GM19193 (cell line): ENCODE results near the gene STRADA.

ENCODE experiments used
- POLR2A ChIP-seq: IDR thresholded peaks from 4 replicates; pipeline ENCODE4 v1.6.1; 2011; ENCODE audit not compliant: insufficient read depth, insufficient read length; ENCODE audit errors: extremely low read depth

Gene STRADA

DNA sequence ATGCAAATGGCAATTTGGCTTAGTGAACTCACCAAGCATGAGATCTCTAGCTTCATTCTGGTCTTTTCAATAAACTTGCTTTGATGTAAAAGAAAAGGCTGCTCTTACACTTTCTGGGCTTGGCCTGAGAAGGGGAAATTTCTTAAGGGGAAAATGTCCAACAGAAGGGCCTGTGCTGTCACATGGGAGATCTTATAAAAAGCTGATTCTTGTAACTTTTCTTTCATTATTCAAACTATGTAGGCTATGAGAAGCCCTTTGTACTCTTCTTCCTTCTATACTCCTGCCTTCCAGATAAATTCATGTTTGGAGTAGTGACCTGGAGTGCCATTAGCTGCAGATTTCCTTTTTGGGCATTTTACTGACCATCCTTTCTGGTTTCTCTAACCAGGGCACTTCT, 58.6 kb downstream of the STRADA start:
- TF ChIP-seq POLR2A = no peak

GRCh38 chr17:63682441-63682840, 59.2 kb downstream of the STRADA start:
- TF ChIP-seq POLR2A = no peak

GRCh38 chr17:63681530-63681929, 60.1 kb downstream of the STRADA start:
- TF ChIP-seq POLR2A = no peak

GRCh38 chr17:63680700-63681099, 60.9 kb downstream of the STRADA start:
- TF ChIP-seq POLR2A = no peak

DNA sequence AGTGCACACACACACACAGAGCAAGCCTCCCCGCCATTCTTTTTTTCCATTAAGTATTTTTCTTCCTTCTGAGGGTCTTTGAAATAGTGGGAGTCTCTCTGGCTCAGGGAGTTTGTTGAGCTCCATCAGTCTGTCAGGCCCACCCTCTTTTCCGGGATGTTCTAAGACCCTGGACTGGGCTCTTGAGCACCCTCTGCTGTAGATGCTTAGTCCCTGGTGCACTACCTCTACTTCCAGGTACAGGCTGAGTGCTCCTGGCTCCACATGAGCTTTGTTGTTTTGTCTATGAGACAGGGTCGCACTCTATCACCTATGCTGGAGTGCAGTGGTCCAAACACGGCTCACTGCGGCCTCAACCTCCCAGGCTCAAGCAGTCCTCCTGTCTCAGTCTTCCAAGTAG, 62.4 kb downstream of the STRADA start:
- TF ChIP-seq POLR2A = no peak

DNA sequence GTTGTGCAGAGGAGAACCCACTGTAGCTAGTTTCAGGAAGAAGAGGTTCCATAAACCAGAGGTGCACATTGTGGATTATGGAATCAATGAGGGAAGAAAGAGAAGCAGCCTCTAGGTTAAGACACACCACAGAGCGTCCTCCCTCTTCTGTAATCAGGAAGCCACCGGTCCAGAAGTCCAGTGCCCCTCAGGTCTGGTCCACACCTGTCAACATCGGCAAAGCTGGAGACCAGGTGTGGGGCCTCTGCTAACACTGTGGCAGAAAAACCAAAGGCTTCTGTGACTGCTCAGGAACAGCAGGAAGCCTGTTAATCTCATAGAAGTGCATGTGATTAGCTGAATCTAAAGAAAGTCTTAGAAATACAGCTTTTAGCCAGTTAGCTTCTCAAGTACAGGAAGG, 65.0 kb downstream of the STRADA start:
- TF ChIP-seq POLR2A = no peak

- TF ChIP-seq POLR2A = no peak
Observed at GRCh38 chr17:63675607-63676546, 65.7 kb downstream of the STRADA start.

DNA sequence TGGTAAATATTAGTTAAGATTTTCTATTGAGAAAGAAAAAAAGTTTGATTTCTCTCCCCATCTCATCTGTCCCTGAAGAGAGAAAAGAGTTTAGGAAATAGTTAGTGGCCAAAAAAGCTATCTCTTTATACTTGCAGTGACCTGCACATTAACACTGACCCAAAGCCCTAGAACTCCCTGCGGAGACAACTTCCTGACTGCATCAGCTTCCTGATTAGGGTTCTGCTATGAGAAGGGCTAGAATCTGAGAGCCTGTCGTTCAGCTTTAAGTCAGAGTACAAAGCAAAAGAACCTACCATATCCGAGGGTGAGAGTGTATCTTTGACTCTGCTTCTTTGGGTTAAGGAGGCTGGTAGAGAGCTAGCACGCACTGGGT, 66.4 kb downstream of the STRADA start:
- no peak for TF ChIP-seq POLR2A

DNA sequence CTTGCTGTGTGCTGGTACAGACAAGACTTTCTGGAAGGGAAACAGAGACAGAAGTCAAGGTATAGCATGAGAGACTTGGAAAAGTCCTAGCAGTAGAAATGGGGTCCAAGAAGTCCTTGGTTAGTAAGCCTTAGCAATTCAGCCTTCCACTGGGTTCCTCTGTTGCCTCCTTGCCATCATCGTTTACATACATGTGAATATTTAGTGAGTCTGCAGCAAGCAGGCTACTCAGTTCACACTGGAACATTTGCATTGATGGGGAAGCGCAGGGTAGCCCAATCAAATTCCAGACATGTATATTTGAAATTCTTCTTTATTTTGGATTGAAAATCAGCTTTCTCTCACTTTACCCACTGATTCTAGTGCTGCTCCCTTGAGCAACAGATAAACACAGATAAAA, 68.7 kb downstream of the STRADA start:
- TF ChIP-seq POLR2A = no peak

DNA sequence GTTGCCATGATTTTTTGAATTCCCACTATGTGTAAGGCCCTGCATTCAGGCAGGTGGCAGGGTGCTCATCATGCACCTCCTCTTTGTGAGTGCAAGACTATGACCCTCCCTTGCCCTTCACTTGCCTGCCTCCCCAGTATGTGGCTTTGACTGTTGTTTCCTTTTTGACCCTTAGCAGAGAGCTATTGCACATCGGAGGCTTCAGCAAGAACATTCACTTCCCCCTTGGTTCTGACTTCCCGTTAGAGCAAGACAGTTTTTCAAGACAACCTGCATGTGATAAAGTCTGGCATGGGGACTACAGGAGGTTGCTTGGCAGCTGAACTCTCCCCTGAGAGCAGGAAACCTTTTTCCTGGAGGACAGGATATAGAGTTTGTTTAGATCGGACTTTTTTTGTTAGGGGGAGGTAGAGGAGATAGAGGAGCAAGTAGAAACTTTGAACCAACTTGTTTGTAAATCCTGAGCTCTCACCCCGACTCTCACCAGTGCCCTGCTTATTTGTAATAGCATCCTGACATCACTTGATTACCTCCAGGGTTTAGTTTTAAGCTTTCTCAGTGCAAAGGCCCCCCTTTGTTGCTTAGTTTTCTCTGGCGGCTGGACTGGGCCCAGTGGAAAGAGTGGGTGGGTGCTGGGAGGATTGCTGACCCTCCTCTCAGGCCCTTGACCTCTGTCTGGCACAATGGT, 75.9 kb downstream of the STRADA start:
- TF ChIP-seq POLR2A = no peak

GRCh38 chr17:63659850-63660249, 81.7 kb downstream of the STRADA start:
- TF ChIP-seq POLR2A = no peak

DNA sequence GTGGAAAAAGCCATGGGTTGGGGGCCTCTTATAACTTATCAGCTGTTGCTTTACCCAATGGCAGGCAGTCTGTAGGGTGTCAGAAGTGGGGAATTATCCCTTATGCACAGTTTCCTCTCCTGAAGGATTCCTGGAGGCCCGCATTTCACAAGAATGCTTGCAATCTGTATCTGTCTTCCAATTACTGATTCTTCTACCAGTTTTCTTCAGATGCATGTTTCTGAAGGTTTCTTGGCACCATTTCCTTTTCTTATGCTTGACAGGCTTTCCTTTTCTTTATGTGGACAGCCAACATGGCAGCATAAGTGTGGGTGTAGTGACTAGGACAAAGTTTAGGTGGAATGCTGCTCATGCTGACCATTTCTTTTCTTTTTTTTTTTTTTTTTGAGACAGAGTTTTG, 83.2 kb downstream of the STRADA start:
- TF ChIP-seq POLR2A = no peak

DNA sequence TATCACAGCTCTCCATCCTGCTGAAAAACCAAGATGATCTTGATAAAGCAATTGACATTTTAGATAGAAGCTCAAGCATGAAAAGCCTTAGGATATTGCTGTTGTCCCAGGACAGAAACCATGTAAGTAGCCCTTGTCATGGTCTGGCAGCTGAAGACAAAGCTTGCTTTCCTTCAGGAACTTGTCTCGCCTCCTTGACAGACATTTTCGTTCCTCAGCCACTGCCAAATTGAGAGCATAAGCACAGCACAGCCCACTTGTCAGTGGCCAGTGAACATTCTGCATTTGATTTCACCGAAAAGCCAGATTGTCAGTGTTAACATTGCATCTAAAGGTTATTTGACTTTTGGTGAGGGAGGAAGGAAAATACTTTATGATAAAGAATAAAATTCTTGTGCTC, 83.8 kb downstream of the STRADA start:
- no peak for TF ChIP-seq POLR2A

GRCh38 chr17:63653050-63653449, 88.5 kb downstream of the STRADA start:
- TF ChIP-seq POLR2A = no peak
